GM23338 (cell line): ENCODE data around the gene VKORC1L1. TPM values are rescaled to one million over a fixed set of nuclear protein-coding genes. Genes with fewer than 3 reads are reported as not detected.
A peak's percentile ranks its signal among the peaks of the same experiment; 100 is the strongest.

Experiments
- ATAC-seq: fragments of 200-7000 bp; cut with Tn5 transposase; 3 replicates; pipeline ENCODE4 v1.9.1; 2020
- DNase-seq: peaks from one replicate; pipeline ENCODE4 v3.0.0-alpha.2; 2015; ENCODE audit warnings: low spot score
- H2AFZ ChIP-seq: fragments of 200-600 bp; sonication (generic); 2 replicates; pipeline ENCODE4 v1.8.0; 2016; ENCODE audit warnings: antibody characterized with exemption, mild to moderate bottlenecking, moderate library complexity
- H3F3A ChIP-seq: fragments of 200-600 bp; sonication (generic); replicated peaks from 2 replicates; pipeline ENCODE4 v1.8.0; 2017; ENCODE audit warnings: antibody characterized with exemption, mixed run types, low read depth
- H3K27ac ChIP-seq: fragments of 200-600 bp; sonication (generic); 2 replicates; pipeline ENCODE4 v1.6.1; 2016; ENCODE audit warnings: low read depth
- H3K27me3 ChIP-seq: fragments of 200-600 bp; sonication (generic); 2 replicates; pipeline ENCODE4 v1.8.0; 2016; ENCODE audit warnings: mild to moderate bottlenecking, mixed run types, moderate library complexity; ENCODE audit not compliant: insufficient read depth
- H3K36me3 ChIP-seq: fragments of 200-600 bp; sonication (generic); 2 replicates; pipeline ENCODE4 v1.8.0; 2016; ENCODE audit warnings: mild to moderate bottlenecking; ENCODE audit not compliant: insufficient read depth
- H3K4me1 ChIP-seq: fragments of 200-600 bp; sonication (generic); 2 replicates; pipeline ENCODE4 v1.8.0; 2016; ENCODE audit warnings: mild to moderate bottlenecking, moderate library complexity; ENCODE audit not compliant: insufficient read depth
- H3K4me2 ChIP-seq: fragments of 200-600 bp; sonication (generic); 2 replicates; pipeline ENCODE4 v1.7.1; 2017; ENCODE audit warnings: mixed run types
- H3K4me3 ChIP-seq: fragments of 200-600 bp; sonication (generic); 2 replicates; pipeline ENCODE4 v1.6.1; 2016; ENCODE audit warnings: mixed run types
- H3K79me2 ChIP-seq: fragments of 200-600 bp; sonication (generic); replicated peaks from 2 replicates; pipeline ENCODE4 v1.8.0; 2017; ENCODE audit warnings: mild to moderate bottlenecking; ENCODE audit not compliant: insufficient read depth
- H3K9me2 ChIP-seq: fragments of 200-600 bp; sonication (generic); 2 replicates; pipeline ENCODE4 v1.8.0; 2017; ENCODE audit not compliant: insufficient read depth
- H4K20me1 ChIP-seq: fragments of 200-600 bp; sonication (generic); replicated peaks from 2 replicates; pipeline ENCODE4 v1.8.0; 2017; ENCODE audit warnings: mild to moderate bottlenecking; ENCODE audit not compliant: insufficient read depth
- H3K27ac Mint-ChIP-seq: 2 replicates; pipeline ENCODE4 v1.8.0; 2020; ENCODE audit warnings: inconsistent platforms, mild to moderate bottlenecking, moderate library complexity, mixed read lengths
- H3K27me3 Mint-ChIP-seq: 3 replicates; pipeline ENCODE4 v1.8.0; 2022; ENCODE audit warnings: low read depth, mild to moderate bottlenecking, moderate library complexity, mixed read lengths, inconsistent platforms; ENCODE audit not compliant: insufficient read depth, poor library complexity
- H3K36me3 Mint-ChIP-seq: 3 replicates; pipeline ENCODE4 v1.8.0; 2021; ENCODE audit warnings: low read depth, mild to moderate bottlenecking, inconsistent platforms, moderate library complexity, mixed read lengths
- H3K4me1 Mint-ChIP-seq: 3 replicates; pipeline ENCODE4 v1.8.0; 2020; ENCODE audit warnings: mild to moderate bottlenecking, inconsistent platforms, mixed read lengths
- H3K4me3 Mint-ChIP-seq: 3 replicates; pipeline ENCODE4 v1.8.0; 2021; ENCODE audit warnings: moderate library complexity, mild to moderate bottlenecking, inconsistent platforms, mixed read lengths
- H3K9me3 Mint-ChIP-seq: 3 replicates; pipeline ENCODE4 v1.8.0; 2020; ENCODE audit warnings: moderate library complexity, mild to moderate bottlenecking, inconsistent platforms, mixed read lengths
- CREB1 ChIP-seq: fragments of 250-450 bp; sonication (Bioruptor Pico); IDR thresholded peaks from 2 replicates; pipeline ENCODE4 v1.5.0; 2020; ENCODE audit warnings: low read depth, mild to moderate bottlenecking, moderate library complexity
- EZH2 ChIP-seq: fragments of 200-600 bp; sonication (generic); IDR thresholded peaks from one replicate; pipeline ENCODE4 v1.8.0; 2017; ENCODE audit warnings: antibody characterized with exemption, mild to moderate bottlenecking, low read depth; ENCODE audit not compliant: unreplicated experiment
- EZH2phosphoT487 ChIP-seq: fragments of 200-600 bp; sonication (generic); IDR thresholded peaks from one replicate; pipeline ENCODE4 v1.8.1; 2018; ENCODE audit warnings: antibody characterized with exemption; ENCODE audit not compliant: unreplicated experiment
- JUNB ChIP-seq: IDR thresholded peaks from one replicate; pipeline ENCODE4 v1.6.1; 2016; ENCODE audit warnings: antibody characterized with exemption; ENCODE audit not compliant: unreplicated experiment
- NANOG ChIP-seq: IDR thresholded peaks from 2 replicates; pipeline ENCODE4 v1.6.1; 2016; ENCODE audit warnings: antibody characterized with exemption, borderline replicate concordance
- POLR2AphosphoS5 ChIP-seq: IDR thresholded peaks from 2 replicates; pipeline ENCODE4 v1.6.1; 2016; ENCODE audit warnings: antibody characterized with exemption, low read depth
- STAT1 ChIP-seq: IDR thresholded peaks from one replicate; pipeline ENCODE4 v1.6.1; 2016; ENCODE audit warnings: antibody characterized with exemption; ENCODE audit not compliant: unreplicated experiment
- ZNF114 ChIP-seq: fragments of 250-450 bp; sonication (Bioruptor Pico); IDR thresholded peaks from 2 replicates; pipeline ENCODE4 v1.5.0; 2020; ENCODE audit warnings: mild to moderate bottlenecking, moderate library complexity
- ZNF331 ChIP-seq: fragments of 250-450 bp; sonication (Bioruptor Pico); IDR thresholded peaks from 2 replicates; pipeline ENCODE4 v1.5.0; 2020; ENCODE audit warnings: low read depth, mild to moderate bottlenecking, moderate library complexity
- polyA plus RNA-seq: library from polyadenylated mRNA; unstranded; fragments of >200 nt; fragmentation: Nextera tagmentation; extraction: Ambion mirVana; gene quantifications from 2 replicates; pipeline ENCODE4 v1.2.1, GENCODE V29; 2016
- total RNA-seq: library from RNA; depleted of rRNA; stranded (reverse); fragments of >200 nt; shearing (Covaris generic); gene quantifications from 2 replicates; pipeline ENCODE4 v1.2.3, GENCODE V29; 2014
- TF ChIP-seq, protein P1 (sequence below), 2 experiments: fragments of 200-600 bp in 1 of 2; sonication (generic) in 1 of 2; conservative IDR thresholded peaks; 2 replicates each; pipeline versions ENCODE4 v1.5.1 to v1.6.1; 2016 to 2017; ENCODE audit warnings: antibody characterized with exemption in 2 of 2, low read depth in 2 of 2, mild to moderate bottlenecking in 2 of 2, moderate library complexity in 1 of 2
- TF ChIP-seq, protein P2 (sequence below): IDR thresholded peaks from one replicate; pipeline ENCODE4 v1.6.1; 2018; ENCODE audit warnings: antibody characterized with exemption; ENCODE audit not compliant: unreplicated experiment
- TF ChIP-seq, protein P3 (sequence below): IDR thresholded peaks from 2 replicates; pipeline ENCODE4 v1.6.1; 2016; ENCODE audit warnings: antibody characterized with exemption

Gene VKORC1L1
- total and polyA plus RNA-seq, 2 experiments from 2014 or later, result 21.5 to 30.3 TPM

DNA sequence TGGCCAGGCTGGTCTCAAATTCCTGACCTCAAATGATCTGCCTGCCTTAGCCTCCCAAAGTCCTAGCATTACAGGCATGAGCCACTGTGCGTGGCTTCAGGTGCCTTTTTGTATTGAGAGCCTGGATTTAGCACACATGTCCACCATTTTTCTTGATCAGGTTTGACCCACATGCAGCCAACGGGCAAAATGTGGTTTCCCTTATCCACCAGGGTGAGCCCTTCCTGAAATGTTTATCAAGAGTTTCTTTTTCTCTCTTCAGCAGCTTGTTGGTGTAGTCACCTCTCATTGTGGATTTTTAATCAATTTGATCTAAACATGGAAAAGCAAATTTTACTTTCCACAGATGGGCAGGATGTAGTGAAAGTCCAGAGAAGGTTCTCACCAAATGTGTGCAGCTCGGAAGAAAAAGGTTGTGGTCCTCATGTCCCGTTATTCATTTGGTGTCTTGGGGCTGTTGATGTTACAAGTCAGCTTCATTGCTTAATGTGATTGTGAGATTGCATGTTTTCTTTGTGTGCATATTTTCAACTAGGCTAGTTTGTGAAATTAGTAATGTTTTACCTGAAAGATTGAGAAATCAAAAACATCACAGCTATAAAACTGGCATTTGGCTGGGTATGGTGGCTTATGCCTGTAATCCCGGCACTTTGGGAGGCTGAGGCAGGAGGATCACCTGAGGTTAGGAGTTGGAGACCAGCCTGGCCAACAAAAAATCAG lies 80.3 kb downstream of the VKORC1L1 start:
- Histone ChIP-seq H4K20me1 (peaks cover 5% of the 10 kb centered on the region; the same call in 1 of the 2 replicates), H3K36me3 (peaks cover 11% of the 10 kb centered on the region), H3F3A (no peaks in the 10 kb centered on the region), H3K9me2 (no peaks in the 10 kb centered on the region), H3K4me1 (no peaks in the 10 kb centered on the region), H3K27me3 (no peaks in the 10 kb centered on the region), H3K4me2 (no peak overlapping the region), H3K4me3 (no peak overlapping the region), H3K27ac (no peak overlapping the region), H2AFZ (no peak overlapping the region), H3K79me2 (no peaks in the 10 kb centered on the region)
- peaks cover 21% of the 10 kb centered on the region; the same call in 2 of the 3 replicates for H3K36me3 Mint-ChIP-seq
- TF ChIP-seq, protein P1, sequence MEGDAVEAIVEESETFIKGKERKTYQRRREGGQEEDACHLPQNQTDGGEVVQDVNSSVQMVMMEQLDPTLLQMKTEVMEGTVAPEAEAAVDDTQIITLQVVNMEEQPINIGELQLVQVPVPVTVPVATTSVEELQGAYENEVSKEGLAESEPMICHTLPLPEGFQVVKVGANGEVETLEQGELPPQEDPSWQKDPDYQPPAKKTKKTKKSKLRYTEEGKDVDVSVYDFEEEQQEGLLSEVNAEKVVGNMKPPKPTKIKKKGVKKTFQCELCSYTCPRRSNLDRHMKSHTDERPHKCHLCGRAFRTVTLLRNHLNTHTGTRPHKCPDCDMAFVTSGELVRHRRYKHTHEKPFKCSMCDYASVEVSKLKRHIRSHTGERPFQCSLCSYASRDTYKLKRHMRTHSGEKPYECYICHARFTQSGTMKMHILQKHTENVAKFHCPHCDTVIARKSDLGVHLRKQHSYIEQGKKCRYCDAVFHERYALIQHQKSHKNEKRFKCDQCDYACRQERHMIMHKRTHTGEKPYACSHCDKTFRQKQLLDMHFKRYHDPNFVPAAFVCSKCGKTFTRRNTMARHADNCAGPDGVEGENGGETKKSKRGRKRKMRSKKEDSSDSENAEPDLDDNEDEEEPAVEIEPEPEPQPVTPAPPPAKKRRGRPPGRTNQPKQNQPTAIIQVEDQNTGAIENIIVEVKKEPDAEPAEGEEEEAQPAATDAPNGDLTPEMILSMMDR (conservative IDR thresholded peaks at IDR 0.05; ENCODE audit: low read depth in 2 of 2), result peak in 1 of 2 experiments; percentile 16; a peak in 1 of 4 replicates
- no peak for TF ChIP-seq EZH2
- no peaks in the 10 kb centered on the region for H3K27me3 Mint-ChIP-seq
- H3K9me3 Mint-ChIP-seq, result no peaks in the 10 kb centered on the region
- peak; percentile 24 for DNase-seq
- ATAC-seq, result no peak
- no peaks in the 10 kb centered on the region for H3K4me1 Mint-ChIP-seq
- no peak overlapping the region for H3K27ac Mint-ChIP-seq
- H3K4me3 Mint-ChIP-seq, result no peak overlapping the region

DNA sequence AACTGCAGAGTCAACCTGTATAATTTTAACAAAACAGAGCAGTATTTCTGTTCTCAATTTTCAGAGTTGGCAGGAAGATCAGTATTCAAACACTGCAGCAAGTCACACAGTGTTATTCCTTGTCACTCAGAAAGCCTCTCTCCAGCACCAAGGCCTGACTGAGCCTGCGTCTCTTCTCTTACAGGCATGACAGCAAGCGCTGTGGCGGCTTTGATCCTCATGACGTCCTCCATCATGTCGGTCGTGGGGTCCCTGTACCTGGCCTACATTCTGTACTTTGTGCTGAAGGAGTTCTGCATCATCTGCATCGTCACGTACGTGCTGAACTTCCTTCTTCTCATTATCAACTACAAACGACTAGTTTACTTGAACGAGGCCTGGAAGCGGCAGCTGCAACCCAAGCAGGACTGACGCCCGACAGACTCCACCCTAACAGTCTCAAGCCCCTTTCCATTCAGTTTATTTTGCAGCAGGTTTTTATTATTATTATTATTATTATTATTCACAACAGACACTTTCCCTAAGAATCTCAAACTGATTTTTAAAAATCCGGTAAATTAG lies 81.1 kb downstream of the VKORC1L1 start:
- DNase-seq, result no peak
- no peak overlapping the region for H3K27ac ChIP-seq
- no peak overlapping the region for H2AFZ ChIP-seq
- no peak overlapping the region for H3K4me2 ChIP-seq
- no peaks in the 10 kb centered on the region for H3K27me3 ChIP-seq
- H3K4me1 Mint-ChIP-seq, result no peaks in the 10 kb centered on the region
- peaks cover 5% of the 10 kb centered on the region; the same call in 1 of the 2 replicates for H4K20me1 ChIP-seq
- no peaks in the 10 kb centered on the region for H3K9me2 ChIP-seq
- no peak overlapping the region for H3K4me3 Mint-ChIP-seq
- H3F3A ChIP-seq, result no peaks in the 10 kb centered on the region; the same call in 1 of the 2 replicates
- no peaks in the 10 kb centered on the region for H3K79me2 ChIP-seq
- no peak for ATAC-seq
- peaks cover 11% of the 10 kb centered on the region for H3K36me3 ChIP-seq
- peaks cover 25% of the 10 kb centered on the region; the same call in 2 of the 3 replicates for H3K36me3 Mint-ChIP-seq
- H3K4me1 ChIP-seq, result no peaks in the 10 kb centered on the region
- H3K27ac Mint-ChIP-seq, result no peak overlapping the region
- H3K9me3 Mint-ChIP-seq, result no peaks in the 10 kb centered on the region
- H3K4me3 ChIP-seq, result no peak overlapping the region
- H3K27me3 Mint-ChIP-seq, result no peaks in the 10 kb centered on the region
- TF ChIP-seq, protein P2, sequence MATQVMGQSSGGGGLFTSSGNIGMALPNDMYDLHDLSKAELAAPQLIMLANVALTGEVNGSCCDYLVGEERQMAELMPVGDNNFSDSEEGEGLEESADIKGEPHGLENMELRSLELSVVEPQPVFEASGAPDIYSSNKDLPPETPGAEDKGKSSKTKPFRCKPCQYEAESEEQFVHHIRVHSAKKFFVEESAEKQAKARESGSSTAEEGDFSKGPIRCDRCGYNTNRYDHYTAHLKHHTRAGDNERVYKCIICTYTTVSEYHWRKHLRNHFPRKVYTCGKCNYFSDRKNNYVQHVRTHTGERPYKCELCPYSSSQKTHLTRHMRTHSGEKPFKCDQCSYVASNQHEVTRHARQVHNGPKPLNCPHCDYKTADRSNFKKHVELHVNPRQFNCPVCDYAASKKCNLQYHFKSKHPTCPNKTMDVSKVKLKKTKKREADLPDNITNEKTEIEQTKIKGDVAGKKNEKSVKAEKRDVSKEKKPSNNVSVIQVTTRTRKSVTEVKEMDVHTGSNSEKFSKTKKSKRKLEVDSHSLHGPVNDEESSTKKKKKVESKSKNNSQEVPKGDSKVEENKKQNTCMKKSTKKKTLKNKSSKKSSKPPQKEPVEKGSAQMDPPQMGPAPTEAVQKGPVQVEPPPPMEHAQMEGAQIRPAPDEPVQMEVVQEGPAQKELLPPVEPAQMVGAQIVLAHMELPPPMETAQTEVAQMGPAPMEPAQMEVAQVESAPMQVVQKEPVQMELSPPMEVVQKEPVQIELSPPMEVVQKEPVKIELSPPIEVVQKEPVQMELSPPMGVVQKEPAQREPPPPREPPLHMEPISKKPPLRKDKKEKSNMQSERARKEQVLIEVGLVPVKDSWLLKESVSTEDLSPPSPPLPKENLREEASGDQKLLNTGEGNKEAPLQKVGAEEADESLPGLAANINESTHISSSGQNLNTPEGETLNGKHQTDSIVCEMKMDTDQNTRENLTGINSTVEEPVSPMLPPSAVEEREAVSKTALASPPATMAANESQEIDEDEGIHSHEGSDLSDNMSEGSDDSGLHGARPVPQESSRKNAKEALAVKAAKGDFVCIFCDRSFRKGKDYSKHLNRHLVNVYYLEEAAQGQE, result no peak
- TF ChIP-seq POLR2AphosphoS5 (no peak), EZH2phosphoT487 (no peak), ZNF331 (no peak), EZH2 (no peak), ZNF114 (CRISPR knock-in tag) (no peak), STAT1 (no peak), NANOG (no peak), JUNB (no peak), CREB1 (CRISPR knock-in tag) (no peak)
- TF ChIP-seq, protein P3, sequence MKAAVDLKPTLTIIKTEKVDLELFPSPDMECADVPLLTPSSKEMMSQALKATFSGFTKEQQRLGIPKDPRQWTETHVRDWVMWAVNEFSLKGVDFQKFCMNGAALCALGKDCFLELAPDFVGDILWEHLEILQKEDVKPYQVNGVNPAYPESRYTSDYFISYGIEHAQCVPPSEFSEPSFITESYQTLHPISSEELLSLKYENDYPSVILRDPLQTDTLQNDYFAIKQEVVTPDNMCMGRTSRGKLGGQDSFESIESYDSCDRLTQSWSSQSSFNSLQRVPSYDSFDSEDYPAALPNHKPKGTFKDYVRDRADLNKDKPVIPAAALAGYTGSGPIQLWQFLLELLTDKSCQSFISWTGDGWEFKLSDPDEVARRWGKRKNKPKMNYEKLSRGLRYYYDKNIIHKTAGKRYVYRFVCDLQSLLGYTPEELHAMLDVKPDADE, result no peak
- TF ChIP-seq, protein P1 (conservative IDR thresholded peaks at IDR 0.05; ENCODE audit: low read depth in 2 of 2), result no peak
